CD4-positive, alpha-beta T cell treated with Interleukin-17A for 4 hours (primary cell): ENCODE data around the gene ZBTB47.
A peak's percentile ranks its signal among the peaks of the same experiment; 100 is the strongest.

Experiments
- DNase-seq: peaks from one replicate; pipeline ENCODE4 v3.0.0-alpha.2; 2020; ENCODE audit warnings: mixed read lengths

The ZBTB47 gene

DNA sequence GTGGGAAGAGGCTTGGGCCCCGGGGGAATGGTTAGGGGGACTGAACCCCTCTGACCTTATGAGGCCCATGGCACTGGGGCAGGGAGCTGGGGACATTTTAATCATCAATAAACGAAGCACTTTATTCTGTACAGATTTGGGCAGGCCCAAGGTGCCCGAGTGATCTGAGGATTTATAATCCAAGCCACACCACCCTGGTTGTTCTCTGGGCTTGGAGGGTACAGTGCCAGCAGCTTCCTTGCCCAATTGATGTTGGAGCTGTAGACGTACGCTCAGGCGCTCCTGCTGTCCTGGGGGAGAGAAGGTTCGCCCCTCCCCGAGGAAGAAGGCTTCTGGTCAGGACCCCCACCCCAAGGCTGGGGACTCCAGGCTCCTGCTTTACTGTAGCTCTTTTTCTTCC is 12.5 kb downstream of the ZBTB47 start:
- no peak for DNase-seq

DNA sequence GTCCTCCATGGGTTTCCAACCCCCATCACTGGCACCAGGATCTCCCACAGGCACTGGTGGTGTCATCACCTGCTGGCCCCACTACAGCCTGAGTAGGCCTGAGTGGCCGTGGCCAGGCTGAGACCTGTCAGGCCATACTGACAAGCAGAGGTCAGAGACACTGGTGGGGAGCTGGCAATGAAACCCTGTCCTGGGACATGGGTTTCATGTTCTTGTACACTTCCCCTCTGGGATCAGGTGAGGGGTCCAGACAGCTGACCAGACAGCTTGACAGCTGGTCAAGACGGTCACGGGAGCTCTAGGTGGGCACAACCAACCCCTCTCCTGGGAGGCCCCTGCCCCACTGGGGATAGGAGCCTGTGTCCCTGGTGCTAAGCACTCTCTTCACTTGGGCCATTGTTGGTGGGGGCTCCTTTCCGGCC is 13.1 kb downstream of the ZBTB47 start:
- DNase-seq = no peak

DNA sequence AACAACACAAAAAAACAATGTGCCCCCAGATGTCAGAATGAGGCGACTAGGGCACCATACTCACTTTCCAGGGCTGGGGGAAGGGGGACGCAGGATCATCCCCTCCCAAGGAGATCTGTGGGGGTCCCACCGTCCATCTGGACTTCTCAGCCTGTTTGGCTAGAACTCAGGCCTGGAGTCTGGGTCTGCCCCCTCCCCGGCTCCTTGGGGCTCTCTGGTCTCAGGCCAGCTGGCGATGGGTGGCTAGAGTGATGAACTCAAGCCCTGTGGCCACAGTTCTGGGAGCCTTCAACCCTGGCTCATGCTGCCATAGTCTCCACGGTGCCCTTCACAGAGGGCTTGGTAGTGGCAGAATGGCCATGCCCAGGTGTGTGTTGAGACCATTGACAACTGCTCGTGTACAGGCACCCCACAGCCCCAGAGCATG is 13.6 kb downstream of the ZBTB47 start:
- DNase-seq = no peak

DNA sequence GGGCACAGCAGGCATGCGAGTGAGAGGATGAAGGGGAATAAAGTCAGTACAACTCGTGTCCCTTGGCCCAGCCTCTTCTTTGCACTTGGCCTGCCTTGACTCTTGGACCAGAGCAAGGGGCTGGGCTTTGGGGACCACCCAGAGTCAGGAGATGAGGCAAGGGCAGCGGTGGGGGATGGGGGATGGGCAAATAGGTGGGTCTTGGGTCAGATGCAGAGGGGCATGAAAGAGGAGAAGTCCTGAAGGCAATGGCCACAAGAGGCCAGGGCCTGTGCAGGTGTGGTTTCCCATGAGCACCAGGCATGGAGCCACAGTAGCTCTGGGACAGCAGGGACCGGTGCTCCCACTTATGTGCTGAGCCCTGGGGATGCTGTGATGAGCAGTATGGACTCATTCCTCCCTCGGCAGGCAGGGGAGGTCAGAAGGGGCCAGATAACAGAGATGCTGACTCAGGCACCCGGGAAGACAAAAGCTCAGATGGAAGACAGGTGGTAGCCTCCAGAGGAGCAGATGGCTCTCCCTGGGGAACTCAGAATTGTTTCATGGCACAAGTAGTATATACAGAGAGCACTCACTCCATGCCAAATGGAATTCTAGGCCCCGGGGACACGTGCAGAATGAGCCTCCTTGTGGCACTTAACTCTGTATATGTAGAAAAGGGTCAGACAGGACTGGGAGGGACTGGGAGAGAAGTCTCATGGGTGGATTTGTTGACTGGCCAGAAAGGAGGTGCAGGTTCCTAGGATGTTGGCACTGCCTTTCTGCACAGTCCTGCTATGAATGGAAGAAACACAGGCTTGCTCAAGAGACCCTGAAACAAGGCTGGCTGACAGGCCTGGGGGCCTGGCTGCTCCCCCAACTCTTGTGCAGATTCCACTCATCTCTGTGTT is 14.3 kb downstream of the ZBTB47 start:
- DNase-seq = no peak

DNA sequence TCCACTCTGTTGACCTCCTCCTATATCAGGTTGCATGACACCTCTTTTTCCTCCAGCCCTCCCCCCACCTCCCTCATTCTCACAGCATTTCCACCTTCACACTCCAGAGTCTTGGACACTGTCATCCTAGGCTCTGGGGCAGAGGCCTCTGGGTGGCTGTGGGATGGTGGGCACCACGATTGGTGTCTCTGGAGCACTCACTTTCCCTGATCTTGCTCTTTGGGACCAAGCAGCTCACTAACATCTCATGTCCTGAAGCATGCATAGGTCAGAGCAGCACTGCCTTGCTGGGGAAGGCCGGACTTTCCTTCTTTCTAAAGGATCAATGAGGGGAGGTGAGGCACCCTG is 14.9 kb downstream of the ZBTB47 start:
- DNase-seq = no peak

DNA sequence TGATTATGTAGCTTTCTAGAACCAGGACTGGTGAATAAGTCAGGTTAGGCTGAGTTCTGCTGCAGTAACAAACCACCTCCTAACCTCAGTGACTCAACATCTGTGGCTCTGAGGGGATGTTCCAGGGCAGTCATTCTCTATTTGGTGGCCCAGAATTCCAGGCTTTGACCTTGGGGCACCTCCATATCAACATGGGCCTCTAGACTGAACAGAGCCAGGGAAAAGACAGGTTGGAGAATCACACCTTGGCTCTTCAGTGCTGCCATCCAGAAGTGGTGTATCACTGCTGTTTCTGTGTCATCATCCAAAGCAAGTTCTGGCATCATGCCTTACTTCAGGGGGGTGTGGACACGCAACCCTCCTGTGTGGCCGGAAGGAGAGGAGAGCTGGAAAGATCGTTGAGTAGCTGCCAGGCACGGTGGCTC is 15.3 kb downstream of the ZBTB47 start:
- no peak for DNase-seq

DNA sequence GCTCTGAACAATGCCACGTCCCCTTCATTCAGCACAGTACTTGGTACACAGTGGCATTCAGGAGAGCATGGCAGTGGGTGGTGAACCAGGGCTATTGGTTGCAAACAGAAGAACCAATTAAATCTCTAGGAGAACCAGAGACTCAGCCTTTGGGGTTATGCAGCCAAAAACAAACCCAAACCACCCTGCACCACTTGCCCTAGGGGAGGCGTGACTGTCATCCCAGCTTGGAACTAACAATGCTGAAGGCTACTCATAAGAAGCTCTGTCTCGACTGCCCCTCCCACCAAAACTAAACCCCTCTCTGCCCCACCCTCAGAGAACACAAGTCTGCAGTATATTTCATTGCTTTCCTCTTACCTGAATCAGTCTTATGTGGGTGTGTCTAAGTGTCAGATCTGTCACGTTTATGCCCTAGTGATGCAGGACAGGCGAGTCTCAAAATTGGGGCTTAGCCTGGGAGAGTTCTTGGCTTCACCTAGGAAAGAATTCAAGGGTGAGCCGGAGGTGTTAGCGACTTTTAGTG is 16.6 kb downstream of the ZBTB47 start:
- DNase-seq = no peak

DNA sequence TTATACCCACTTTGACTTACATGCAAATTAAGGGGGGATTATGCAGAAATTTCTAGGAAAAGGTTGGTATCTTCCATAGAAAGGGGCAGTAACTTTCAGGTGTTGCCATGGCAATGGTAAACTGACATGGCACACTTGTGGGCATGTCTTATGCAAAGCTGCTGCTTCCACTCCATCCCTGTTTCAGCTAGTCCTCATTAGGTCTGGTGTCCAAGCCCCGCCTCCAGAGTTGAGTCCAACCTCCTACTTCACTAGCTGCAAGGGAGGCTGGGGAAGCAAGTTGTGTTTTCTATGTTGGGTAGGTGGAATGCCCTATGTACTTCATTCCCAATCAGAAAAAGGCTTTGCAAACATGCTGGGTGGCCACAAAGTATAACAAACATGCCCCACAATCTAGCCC is 17.2 kb downstream of the ZBTB47 start:
- no peak for DNase-seq

DNA sequence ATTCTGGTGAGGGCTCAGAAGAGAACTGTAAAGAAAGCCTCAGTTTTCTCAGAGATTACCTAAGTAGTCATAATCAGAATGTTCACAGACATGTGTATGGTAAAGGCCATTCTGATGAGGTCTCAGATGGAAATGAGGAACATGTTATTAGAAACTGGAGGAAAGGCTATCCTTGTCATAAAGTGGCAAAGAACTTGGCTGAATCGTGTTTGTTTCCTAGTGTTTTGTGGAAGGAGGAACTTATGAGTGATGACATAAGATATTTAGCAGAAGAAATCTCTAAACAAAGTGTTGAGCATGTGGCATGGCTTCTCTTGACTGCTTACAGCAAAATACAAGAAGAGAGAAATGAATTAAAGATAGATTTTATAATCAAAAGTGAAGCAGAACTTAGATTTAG is 19.0 kb downstream of the ZBTB47 start:
- no peak for DNase-seq

DNA sequence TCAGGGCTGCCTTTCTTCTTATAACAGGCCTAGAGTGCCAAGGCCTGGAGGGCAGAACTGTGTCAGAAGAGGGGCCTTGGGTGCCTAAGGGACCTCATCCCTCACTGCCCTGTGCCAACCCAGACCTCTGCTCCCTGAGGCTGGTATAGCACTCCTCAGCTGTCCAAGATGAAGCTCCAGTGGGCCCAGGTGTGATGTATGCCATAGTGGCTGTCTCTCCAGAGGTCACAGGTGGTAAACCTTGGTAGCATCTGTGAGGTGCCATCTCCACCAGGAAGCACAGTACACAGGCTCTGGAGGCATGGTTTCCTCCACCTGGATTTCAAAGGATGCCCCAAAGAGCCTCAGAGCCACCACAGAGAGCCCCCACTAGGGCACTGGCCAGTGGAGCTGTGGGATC is 19.6 kb downstream of the ZBTB47 start:
- no peak for DNase-seq

DNA sequence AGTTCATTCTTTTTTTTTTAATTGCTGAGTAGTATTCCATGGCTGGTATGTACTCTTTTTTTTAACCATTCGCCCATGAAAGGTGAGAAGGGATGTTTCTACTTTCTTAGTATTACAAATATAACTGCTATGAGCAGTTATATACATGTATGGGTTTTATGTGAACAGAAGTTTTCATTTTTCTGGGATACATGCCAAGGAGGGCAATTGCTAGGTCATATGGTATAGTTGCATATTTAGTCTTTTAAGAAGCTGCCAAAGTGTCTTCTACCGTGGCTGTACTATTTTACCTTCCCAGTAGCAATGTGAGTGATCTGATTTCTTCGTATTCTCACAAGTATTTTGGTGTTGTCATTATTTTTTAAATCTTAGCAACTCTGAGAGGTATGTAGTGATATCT is 20.6 kb downstream of the ZBTB47 start:
- DNase-seq = no peak

DNA sequence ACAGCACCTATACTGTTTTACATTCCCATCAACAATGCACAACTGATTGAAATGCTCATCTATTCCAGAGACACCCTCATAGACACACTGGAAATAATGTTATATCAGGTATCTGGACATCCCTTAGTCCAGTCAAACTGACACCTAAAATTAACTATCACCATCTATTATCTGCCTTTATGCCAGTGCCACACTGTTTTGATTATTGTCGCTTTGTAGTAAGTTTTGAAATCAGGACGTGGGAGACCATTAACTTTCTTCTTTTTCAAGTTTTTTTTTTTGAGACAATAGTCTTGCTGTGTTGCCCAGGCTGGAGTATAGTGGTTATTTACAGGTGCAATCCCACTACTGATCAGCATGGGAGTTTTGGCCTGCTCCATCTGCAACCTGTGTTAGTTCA is 22.4 kb downstream of the ZBTB47 start:
- DNase-seq = no peak

DNA sequence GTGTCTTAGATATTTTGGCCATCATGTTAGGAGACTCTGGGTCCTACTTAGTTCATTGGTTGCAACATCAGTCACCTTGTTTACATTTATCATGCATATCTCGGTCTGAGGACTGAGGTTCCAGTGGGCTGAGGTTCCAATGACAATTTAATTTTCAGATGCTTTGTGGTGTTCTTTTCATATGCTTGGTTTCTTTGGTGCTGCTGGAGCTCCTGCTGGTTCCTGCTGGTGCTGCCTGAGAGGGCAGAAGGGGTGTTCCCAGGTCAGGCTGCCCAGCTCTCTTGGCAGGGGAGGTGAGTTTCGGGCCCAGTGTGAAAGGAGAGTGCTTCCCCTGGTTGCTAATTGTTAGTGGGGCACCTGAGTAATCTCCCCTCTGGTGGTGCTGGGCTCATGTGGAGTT is 24.9 kb downstream of the ZBTB47 start:
- no peak for DNase-seq

DNA sequence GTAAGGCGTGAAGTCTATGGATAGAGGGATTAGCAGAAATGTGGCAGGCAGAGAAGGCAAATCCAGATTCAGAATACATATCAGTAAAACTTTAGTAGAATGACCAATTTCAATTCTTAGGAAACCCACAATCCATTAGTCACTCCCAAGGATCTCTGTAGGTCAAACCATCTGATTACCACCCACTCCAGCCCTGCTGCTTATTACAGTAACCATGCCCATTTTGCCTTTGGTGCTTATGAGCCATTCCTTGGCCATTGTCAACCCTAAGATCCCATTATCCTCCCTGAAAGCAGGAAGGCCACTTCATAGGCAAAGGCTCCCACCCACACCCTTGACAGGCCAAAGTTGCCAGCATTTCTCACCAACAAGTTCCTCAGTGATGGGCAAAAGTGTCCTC is 26.8 kb downstream of the ZBTB47 start:
- no peak for DNase-seq

DNA sequence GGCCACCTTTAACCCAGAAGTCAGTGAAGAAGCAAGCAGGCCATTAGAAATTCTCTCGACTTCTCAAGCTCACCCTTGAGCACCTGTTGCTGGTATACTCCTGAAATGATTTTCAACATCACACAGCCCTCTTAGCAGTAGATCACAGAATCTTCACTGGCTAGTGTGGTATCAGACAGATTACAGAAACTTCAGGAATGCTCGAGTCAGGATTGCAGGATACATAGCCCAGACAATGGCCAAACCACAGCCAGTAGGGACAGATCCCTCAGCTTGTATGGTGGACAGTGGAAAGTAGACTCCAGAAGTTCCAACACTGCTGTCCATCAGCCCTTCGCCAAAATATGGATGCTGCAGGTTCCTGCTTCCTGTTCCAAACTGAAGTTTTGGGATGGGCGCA is 27.3 kb downstream of the ZBTB47 start:
- no peak for DNase-seq

DNA sequence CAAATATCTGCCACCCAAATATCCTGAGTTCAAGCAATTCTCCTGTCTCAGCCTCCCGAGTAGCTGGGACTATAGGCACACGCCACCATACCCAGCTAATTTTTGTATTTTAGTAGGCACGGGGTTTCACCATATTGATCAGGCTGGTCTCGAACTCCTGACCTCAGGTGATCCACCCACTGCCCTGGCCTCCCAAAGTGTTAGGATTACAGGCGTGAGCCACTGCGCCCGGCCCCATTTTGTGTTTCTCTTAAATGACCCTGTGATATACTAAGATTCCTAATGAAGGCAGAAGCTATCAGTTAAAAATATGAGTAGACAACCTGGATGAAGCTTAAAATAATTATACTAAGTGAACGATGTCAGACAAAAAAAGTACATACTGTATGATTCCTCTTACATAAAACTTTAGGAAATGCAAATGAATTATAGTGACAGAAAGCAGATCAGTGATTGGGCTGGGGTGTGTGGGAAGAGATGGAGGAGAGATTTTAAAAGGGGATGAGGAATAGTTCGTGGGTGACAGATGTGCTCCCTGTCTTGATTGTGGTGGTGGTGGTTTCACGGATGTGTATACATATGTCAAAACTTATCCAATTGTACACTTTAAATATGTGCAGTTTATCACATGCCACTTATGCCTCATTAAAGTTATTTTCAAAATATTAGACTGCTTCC is 28.0 kb downstream of the ZBTB47 start:
- no peak for DNase-seq

DNA sequence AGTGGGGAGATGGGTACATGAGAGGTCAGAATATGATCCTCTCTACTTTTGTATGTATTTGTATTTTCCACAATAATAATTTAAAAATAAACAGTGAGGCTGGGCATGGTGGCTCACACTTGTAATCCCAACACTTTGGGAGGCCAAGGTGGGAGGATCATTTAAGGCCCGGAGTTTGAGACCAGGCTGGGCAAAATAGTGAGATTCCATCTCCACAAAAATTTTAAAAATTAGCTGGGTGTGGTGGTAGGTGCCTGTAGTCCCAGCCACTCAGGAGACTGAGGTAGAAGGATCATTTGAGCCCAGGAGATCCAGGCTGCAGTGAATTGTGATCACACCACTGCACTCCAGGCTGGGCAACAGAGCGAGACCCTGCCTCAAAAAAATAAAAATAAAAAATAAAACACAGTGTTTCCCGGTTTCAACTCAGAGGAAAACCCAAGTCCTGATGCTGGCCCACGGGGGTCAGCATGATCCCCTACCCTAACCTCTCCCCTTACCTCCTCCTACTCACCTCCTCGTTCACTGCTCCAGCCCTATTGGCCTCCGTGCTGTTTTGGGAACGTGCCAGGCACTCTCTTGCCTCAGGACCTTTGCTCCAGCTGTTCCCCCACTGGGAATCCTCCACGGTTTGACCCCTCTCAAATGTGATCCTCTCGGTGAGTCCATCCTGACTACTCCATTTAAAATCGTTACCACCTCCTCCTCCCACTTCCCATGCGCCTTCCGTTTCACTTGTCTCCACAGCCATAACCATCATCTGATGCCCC is 29.0 kb downstream of the ZBTB47 start:
- DNase-seq = no peak

DNA sequence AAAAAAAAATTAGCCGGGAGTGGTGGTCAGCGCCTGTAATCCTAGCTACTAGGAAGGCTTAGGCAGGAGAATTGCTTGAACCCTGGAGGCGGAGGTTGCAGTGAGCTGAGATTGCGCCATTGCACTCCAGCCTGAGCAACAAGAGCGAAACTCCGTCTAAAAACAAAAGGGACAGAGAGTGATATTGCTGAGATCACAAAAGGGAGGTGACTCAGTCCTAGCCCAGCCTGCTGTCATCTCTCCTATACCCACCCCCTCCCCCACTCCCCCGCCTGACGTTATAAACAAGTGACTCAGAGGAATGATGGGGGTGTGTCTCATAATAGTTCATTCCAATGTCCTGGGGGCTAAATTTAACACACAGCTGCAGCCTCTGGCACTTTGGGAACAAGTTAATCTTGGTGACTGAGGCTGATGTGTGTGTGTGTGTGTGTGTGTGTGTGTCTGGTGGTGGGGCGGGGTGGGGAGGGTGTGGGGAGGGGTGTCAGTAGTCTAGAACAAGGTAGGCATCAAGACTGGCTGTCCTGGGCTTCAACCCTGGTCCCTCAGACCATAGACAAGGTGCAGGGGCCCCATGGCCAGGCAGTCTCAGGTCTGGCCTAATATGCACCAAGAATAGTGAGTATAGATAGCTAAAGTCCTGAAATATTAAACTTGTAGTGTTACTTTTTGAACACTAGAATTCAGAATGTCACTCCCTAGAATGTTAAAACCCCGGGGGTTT is 30.5 kb downstream of the ZBTB47 start:
- DNase-seq = peak; percentile 22

DNA sequence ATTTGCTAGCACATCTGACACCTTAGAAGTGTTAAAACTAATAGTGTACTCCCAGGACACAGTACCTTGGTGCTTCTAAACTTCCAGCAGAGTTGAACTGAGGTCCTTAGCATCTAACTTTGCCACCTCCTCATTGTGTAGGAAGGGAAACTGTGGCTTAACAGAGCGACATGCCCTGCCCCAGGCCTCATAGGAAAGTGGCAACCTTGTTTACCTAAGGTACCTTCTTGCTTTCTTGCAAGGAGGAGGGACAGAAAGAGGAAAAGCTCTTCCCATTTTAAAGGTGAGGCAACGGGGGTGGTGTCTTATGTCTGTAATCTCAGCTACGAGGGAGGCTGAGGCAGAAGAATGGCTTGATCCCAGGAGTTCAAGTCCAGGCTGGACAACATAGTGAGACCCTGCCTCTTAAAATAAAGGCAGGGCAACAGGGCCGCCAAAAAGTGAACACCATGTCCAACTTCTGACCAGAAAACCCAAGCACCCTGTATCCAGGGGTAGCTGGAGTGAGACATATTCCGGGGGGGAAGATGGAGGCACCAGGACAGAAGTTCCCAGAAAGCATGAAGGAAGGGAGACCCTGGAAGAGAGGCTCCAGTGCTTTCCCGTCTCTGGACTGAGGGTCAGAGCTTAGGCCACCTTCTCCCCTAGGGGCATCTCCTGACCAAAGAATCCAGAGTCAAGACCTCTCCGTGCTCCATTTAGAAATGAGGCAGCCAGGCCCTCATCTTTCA is 31.3 kb downstream of the ZBTB47 start:
- DNase-seq = no peak

DNA sequence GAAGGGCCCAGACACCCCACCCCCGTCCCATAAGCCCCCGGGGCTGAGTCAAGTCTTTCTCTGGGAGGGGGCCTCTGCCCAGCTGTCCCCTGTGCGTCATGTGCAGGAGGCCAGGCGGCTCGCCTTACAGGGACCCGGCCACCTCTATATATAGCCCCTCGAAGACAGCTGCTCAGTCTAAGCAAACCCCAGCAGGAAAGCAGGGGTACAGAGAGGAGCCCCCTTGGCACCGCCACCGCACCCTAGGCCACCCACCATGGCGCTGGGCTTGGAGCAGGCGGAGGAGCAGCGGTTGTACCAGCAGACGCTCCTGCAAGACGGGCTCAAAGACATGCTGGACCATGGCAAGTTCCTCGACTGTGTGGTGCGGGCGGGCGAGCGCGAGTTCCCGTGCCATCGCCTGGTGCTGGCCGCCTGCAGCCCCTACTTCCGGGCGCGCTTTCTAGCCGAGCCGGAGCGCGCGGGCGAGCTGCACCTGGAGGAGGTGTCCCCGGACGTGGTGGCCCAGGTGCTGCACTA is 31.9 kb downstream of the ZBTB47 start, which contains the start of gene KLHL40:
TSS of gene KLHL40 (plus strand) at position 175 of the 519 bp plus-strand sequence. CDS start at position 257, 82 bp downstream.
- DNase-seq = no peak
